Left kidney (tissue), 8 donors: Measurements from ENCODE around the gene MEX3A. TPM values are rescaled to one million over a fixed set of nuclear protein-coding genes. Genes with fewer than 3 reads are reported as not detected.
"Not testable (repeated sequence)": the region's sequence is repeated elsewhere in the genome, so short reads cannot be mapped to it uniquely, and the experiment has no call there.

Source experiments
- DNase-seq: peaks from one replicate; pipeline ENCODE4 v3.0.0-alpha.2; 2013
- long read RNA-seq, 8 donors: transcript quantifications; one replicate each; lab custom pipeline, GENCODE V29; 2026
- polyA plus RNA-seq: library from polyadenylated mRNA; unstranded; fragments of 120-200 nt; gene quantifications from one replicate; pipeline ENCODE4 v1.2.1, GENCODE V29; 2013; ENCODE audit not compliant: insufficient read length

The MEX3A gene, protein sequence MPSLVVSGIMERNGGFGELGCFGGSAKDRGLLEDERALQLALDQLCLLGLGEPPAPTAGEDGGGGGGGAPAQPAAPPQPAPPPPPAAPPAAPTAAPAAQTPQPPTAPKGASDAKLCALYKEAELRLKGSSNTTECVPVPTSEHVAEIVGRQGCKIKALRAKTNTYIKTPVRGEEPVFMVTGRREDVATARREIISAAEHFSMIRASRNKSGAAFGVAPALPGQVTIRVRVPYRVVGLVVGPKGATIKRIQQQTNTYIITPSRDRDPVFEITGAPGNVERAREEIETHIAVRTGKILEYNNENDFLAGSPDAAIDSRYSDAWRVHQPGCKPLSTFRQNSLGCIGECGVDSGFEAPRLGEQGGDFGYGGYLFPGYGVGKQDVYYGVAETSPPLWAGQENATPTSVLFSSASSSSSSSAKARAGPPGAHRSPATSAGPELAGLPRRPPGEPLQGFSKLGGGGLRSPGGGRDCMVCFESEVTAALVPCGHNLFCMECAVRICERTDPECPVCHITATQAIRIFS
- 46.7 TPM for polyA plus RNA-seq
- long read RNA-seq, donor 1, full-length matches to known transcripts: 22 of 35 reads
- long read RNA-seq, donor 1, partial matches to known transcripts: 13 of 35 reads
- long read RNA-seq, donor 1, other reads (novel, unspliced or antisense): 0 of 35 reads
- long read RNA-seq, donor 2, full-length matches to known transcripts: 31 of 31 reads
- long read RNA-seq, donor 2, partial matches to known transcripts: 0 of 31 reads
- long read RNA-seq, donor 2, other reads (novel, unspliced or antisense): 0 of 31 reads
- long read RNA-seq, donor 3, full-length matches to known transcripts: 16 of 16 reads
- long read RNA-seq, donor 3, partial matches to known transcripts: 0 of 16 reads
- long read RNA-seq, donor 3, other reads (novel, unspliced or antisense): 0 of 16 reads
- long read RNA-seq, donor 4: 0 reads
- long read RNA-seq, donor 5, full-length matches to known transcripts: 12 of 21 reads
- long read RNA-seq, donor 5, partial matches to known transcripts: 9 of 21 reads
- long read RNA-seq, donor 5, other reads (novel, unspliced or antisense): 0 of 21 reads
- long read RNA-seq, donor 6, full-length matches to known transcripts: 24 of 24 reads
- long read RNA-seq, donor 6, partial matches to known transcripts: 0 of 24 reads
- long read RNA-seq, donor 6, other reads (novel, unspliced or antisense): 0 of 24 reads
- long read RNA-seq, donor 7, full-length matches to known transcripts: 23 of 116 reads
- long read RNA-seq, donor 7, partial matches to known transcripts: 93 of 116 reads
- long read RNA-seq, donor 7, other reads (novel, unspliced or antisense): 0 of 116 reads
- long read RNA-seq, donor 8, full-length matches to known transcripts: 5 of 5 reads
- long read RNA-seq, donor 8, partial matches to known transcripts: 0 of 5 reads
- long read RNA-seq, donor 8, other reads (novel, unspliced or antisense): 0 of 5 reads

DNA sequence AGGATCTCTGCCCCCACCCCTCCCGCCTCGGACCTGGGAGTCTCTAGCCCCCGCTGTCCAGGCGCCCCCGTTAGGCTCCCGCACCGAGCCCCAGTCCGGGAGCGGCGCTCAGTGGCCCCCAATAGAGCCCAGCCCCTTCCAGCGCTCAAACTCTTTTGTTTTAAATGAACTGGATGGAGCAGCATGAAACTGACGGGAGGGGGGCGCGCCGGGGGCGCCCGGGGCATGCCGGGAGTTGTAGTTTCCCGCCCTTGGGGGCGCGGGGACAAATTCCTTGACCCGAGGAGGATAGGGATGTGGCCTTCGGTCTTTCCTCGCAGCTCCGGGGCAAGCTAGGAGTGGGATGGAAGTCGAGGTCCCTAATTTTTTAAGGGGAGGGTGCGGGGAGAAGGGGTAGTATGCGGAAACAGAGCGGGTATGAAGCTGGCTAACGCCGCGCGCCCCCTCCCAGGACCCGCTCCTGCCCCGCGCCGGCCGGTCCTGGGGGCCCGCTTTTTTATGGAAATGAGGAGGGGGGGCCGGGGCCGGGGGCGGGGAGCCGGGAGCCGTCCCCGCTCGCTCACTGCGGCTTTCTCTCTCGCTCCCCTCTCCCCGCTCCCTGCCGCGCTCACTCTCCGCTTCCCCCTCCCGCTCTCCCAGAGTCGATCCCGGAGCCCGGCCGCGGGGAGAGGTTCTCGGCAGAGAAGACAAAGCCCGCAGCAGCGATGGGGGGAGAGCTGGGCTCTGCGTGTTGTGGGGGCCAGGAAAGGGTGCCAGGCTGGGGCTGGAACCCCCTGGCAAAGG, at the start of gene MEX3A:
Gene MEX3A (minus strand): TSS at position 157 of the 783 bp plus-strand sequence. CDS start 467 bp downstream, outside the sequence.
- peak; percentile 93 for DNase-seq

- DNase-seq: no peak
Measured at GRCh38 chr1:156130578-156130942, 48.3 kb upstream of the MEX3A start.

- DNase-seq: peak; percentile 74
Measured at GRCh38 chr1:156129687-156130577, 47.7 kb upstream of the MEX3A start.

- DNase-seq: no peak
Measured at GRCh38 chr1:156128654-156129597, 46.7 kb upstream of the MEX3A start.

DNA sequence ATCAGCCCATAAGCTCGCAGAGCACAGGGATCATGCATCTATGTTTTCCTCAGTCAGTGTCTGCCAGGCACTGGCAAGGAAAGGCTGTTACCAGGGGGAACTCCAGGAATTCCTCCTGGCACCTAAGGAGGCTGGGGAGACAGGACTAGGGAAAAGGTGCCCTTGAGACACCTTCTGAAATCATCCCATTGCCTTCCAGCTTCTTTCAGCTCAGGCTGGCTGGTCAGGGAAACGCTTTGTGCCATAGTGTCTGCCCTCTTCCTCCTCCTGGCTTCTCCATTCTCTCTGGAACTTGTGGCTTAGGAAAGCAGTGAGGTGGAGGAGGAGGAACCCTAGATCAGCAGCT, 46.0 kb upstream of the MEX3A start:
- DNase-seq: no peak

DNA sequence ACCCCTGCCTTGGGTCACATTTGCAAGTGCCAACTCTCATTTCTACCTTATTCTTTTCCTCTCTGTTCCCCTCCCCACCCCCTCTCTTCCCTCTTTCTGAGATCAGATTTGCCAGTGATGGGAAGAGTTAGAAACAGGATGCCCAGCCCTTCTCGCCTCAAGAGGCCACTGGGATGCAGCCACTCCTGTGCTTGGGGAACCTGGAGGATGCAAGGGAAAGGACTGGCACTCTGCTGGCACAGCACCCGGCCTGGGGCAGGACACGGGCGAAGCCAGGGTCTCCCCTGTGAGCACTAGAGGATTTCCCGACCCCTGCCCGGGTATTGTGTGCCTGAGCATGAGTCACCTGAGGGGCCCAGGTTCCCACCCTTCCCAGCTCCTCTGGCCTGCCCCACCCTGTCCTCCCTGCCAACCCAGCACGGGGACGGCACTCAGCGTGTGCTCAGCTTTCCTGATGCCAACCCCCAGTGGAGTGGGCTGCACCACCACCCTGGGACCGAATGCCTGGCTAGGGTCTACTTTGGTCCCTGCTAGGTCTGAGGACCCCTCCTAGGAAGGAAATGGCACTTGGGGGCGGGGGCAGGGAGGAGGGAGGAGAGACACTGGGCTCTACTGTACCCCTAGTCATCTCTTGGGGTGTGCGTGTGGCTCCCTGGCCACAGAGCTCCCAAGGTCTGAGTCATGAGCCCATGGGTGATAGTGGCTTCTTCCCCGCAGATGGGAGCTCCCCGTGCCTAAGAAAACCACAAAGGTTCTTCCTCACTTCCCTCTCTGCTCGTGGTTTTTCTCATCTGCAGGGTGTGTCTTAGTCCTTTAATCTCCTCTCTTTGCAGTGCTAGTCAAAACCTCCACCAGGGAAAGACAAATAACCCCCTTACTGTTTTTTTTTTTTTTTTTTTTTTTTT, 44.6 kb upstream of the MEX3A start:
- DNase-seq: no peak

DNA sequence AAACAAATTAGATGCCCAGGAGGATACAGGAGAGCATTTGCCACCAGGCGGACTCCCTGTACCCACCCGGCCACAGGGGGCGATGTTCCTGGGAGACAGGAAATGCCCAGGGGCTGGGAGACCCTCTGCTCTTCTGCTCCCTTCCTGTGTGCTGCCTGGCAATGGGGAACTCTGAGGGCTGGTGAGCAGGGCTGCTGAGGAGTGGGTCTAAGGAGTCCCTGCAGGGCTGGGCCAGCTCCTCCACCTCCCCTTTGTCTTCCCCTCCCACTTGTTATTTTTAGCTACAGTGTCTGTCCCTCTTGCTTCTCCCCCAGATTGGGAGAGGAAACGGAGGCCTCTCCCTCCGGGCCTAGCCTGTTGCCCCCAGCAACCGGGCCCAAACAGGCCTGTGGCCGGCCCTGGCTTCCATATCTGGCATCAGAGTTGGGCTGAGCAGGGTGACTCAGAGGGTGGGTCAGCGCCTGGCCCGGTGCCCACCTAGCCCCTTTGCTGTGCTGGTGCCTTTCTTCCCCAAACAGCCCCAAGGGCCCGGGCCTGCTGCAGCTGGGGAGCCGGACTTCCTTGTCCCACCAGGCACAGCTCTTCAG, 43.9 kb upstream of the MEX3A start:
- peak; percentile 76 for DNase-seq

- DNase-seq: not testable (repeated sequence)
Measured at GRCh38 chr1:156125544-156125943, 43.3 kb upstream of the MEX3A start.

DNA sequence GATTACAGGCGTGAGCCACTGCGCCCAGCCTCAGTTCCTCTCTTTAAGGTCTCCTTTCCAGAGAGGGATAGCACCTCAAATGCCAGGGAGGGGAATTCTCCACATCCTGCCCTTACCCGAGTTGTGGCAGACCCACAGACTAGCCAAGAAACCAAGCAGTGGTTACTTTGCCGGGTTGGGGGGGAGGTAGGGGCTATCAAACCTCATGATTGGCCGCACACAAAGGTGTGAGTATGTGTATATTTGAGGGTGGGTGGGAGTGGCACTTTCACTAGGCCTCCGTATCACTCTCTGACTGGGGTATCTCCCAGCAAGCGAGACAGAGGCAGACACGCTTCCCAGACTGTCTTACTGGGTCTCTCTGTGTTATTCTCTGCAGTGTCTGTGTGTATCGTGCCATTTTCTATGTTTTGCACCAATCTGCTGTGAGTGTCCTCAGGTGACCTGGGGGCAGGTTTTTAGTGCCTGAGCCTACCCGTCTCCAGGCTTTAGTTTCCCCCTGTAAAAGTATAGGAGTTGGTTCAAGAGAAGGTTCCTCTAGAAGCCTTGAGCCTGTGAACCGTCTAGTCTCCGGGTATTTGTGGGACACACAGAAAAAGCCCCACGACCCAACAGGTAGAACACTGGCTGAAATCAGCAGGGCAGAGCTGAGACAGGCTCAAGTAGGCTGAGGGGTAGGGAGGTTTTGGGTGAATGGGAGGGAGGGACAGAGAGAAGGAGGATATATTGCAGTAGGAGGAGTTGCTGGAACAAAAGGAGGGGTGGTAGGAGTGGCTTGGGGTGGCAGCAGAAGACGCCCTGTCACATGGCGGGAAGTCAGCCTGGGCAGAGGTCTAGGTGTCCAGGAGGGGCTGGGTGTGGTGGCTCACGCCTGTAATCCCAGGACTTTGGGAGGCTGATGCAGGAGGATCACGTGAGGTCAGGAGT, 42.6 kb upstream of the MEX3A start:
- no peak for DNase-seq

GRCh38 chr1:156123356-156124196, 41.3 kb upstream of the MEX3A start:
- DNase-seq: peak; percentile 82

GRCh38 chr1:156122519-156123355, 40.5 kb upstream of the MEX3A start:
- DNase-seq: peak; percentile 80

DNA sequence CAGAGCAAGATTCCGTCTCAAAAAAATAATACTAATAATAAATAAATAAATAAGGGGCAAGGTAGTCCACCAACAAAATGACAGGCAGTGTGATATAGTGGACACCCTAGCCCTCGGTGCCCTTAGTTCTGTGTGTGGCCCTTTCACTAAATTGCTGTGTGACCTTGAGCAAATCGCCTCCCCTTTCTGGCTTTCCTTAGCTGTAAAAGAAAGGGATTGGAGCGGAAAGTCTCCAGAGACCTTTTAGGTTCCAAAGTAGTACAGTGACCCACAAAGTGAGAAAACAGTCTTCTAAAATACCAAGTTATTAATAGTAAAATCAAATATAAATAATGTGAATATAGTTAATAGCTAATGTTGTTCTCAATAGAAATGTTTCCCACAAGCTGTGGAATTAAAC, 39.8 kb upstream of the MEX3A start:
- no peak for DNase-seq

GRCh38 chr1:156121457-156121856, 39.2 kb upstream of the MEX3A start:
- no peak for DNase-seq

- DNase-seq: not testable (repeated sequence)
Measured at GRCh38 chr1:156121005-156121404, 38.7 kb upstream of the MEX3A start.
